HepG2 (cell line): ENCODE results near the gene SGK1. TPM values are rescaled to one million over a fixed set of nuclear protein-coding genes. Genes with fewer than 3 reads are reported as not detected.

Source experiments
- KDM2A ChIP-seq: sonication (generic); formaldehyde crosslinking; IDR thresholded peaks from 2 replicates; pipeline ENCODE4 v1.4.0; 2020; ENCODE audit warnings: low read depth, missing genetic modification reagents, borderline replicate concordance
- MAFF ChIP-seq: IDR thresholded peaks from 2 replicates; pipeline ENCODE4 v1.6.1; 2011; ENCODE audit warnings: low read depth, low read length, improper control_type of control experiment
- MTF2 ChIP-seq: sonication (generic); formaldehyde crosslinking; IDR thresholded peaks from 2 replicates; pipeline ENCODE4 v1.5.0; 2020; ENCODE audit warnings: missing genetic modification reagents, borderline replicate concordance
- RORA ChIP-seq: sonication (generic); formaldehyde crosslinking; IDR thresholded peaks from 2 replicates; pipeline ENCODE4 v1.5.0; 2020; ENCODE audit warnings: mild to moderate bottlenecking, missing genetic modification reagents, moderate library complexity
- TGIF2 ChIP-seq: IDR thresholded peaks from 2 replicates; pipeline ENCODE4 v1.6.1; 2016; ENCODE audit warnings: control low read depth, missing compliant biosample characterization
- ZNF230 ChIP-seq: sonication (generic); formaldehyde crosslinking; IDR thresholded peaks from 2 replicates; pipeline ENCODE4 v1.4.0; 2020; ENCODE audit warnings: mild to moderate bottlenecking, missing genetic modification reagents
- ZNF432 ChIP-seq: sonication (generic); formaldehyde crosslinking; IDR thresholded peaks from 2 replicates; pipeline ENCODE4 v1.5.0; 2020; ENCODE audit warnings: missing genetic modification reagents, mild to moderate bottlenecking, borderline replicate concordance
- ZNF619 ChIP-seq: sonication (generic); formaldehyde crosslinking; IDR thresholded peaks from 2 replicates; pipeline ENCODE4 v1.4.0; 2020; ENCODE audit warnings: mild to moderate bottlenecking, missing genetic modification reagents
- ZNF766 ChIP-seq: sonication (generic); formaldehyde crosslinking; IDR thresholded peaks from 2 replicates; pipeline ENCODE4 v1.5.0; 2020; ENCODE audit warnings: missing genetic modification reagents, borderline replicate concordance
- ZNF775 ChIP-seq: sonication (generic); formaldehyde crosslinking; IDR thresholded peaks from 2 replicates; pipeline ENCODE4 v1.4.0; 2020; ENCODE audit warnings: missing genetic modification reagents, mild to moderate bottlenecking, moderate library complexity, borderline replicate concordance
- polyA plus RNA-seq, 8 experiments: library from polyadenylated mRNA; depleted of rRNA in 3 of 8; stranded (reverse) in 7 of 8; unstranded in 1 of 8; fragments of >200 nt; fragmentation: Illumina TruSeq in 4 of 8; extraction: Trizol in 4 of 8; gene quantifications; 2 replicates each; pipeline versions ENCODE4 v1.2.1 to v1.2.3, GENCODE V29; 2011 to 2016; ENCODE audit warnings: low read depth in 4 of 8, missing spikeins in 1 of 8, mixed read lengths in 1 of 8; ENCODE audit not compliant: insufficient read depth in 1 of 8
- total RNA-seq, 5 experiments: library from RNA; depleted of rRNA; stranded (reverse); fragments of >200 nt; fragmentation: Illumina TruSeq; extraction: Trizol; gene quantifications; 2 replicates each; pipeline ENCODE4 v1.2.3, GENCODE V29; 2016; ENCODE audit warnings: low read depth in 1 of 5
- TF ChIP-seq, protein P1 (sequence below): sonication (generic); formaldehyde crosslinking; IDR thresholded peaks from 2 replicates; pipeline ENCODE4; 2020; ENCODE audit warnings: missing genetic modification reagents, mild to moderate bottlenecking, borderline replicate concordance
- TF ChIP-seq, protein P2 (sequence below): sonication (generic); formaldehyde crosslinking; conservative IDR thresholded peaks from 2 replicates; pipeline ENCODE4 v1.4.0; 2020; ENCODE audit warnings: missing genetic modification reagents
- TF ChIP-seq, protein P3 (sequence below): sonication (generic); formaldehyde crosslinking; IDR thresholded peaks from 2 replicates; pipeline ENCODE4 v1.8.0; 2022; ENCODE audit warnings: mild to moderate bottlenecking, missing genetic modification reagents, moderate library complexity
- TF ChIP-seq, protein P4 (sequence below): sonication (generic); formaldehyde crosslinking; conservative IDR thresholded peaks from 2 replicates; pipeline ENCODE4 v1.8.0; 2022; ENCODE audit warnings: mild to moderate bottlenecking, moderate library complexity, missing genetic modification reagents

Gene SGK1
- total and polyA plus RNA-seq, 2 of the 13 experiments (the other 11 are each of a cell fraction or from before 2014, with no cell fraction given), result 56.1 to 56.2 TPM

DNA sequence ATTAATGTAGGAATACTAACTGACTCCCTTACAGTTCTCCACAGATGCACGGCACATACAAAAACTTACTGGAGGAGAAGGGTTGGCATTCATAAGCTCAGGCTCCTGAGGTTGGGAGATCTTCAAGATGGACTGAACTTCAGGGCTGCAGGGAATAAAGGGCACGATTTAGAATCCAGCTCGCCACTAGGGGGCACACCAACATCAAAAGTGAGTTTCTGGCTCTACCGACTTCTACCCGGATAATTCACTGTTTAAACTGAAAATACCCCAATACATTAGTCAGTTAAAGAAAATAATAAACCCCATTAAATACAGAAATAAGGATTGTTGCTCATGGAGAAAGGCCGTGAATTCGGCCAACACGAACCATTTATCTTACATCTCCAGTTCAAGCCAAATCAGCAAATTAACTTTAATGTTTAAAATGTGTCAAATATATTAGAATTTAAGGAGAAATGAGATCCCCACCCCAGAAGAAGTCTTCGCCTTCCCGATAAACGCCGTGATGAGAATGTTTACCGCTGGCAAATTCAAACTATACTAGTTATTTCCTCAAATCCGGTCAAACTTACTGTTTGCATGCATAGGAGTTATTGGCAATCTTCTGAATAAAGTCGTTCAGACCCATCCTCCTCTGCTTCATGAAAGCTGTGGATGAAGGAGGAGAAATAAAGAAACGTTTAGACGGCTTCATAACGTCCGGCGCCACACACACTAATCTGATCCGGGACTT, 143.8 kb downstream of the SGK1 start (continued):
- TF ChIP-seq ZNF766 (CRISPR knock-in tag) (no peak), ZNF432 (CRISPR knock-in tag) (no peak), ZNF230 (CRISPR knock-in tag) (no peak), MTF2 (CRISPR knock-in tag) (peak; percentile 30; the same call in 1 of the 2 replicates), KDM2A (0 out of 2 replicates have a peak, but pooled peaks have one; percentile 14), MAFF (0 out of 2 replicates have a peak, but pooled peaks have one; percentile 39), TGIF2 (CRISPR knock-in tag) (0 out of 2 replicates have a peak, but pooled peaks have one; percentile 5), ZNF619 (no peak), RORA (CRISPR knock-in tag) (peak; percentile 57; the same call in 1 of the 2 replicates), ZNF775 (CRISPR knock-in tag) (no peak; the same call in 1 of the 2 replicates)
- TF ChIP-seq, protein P1, sequence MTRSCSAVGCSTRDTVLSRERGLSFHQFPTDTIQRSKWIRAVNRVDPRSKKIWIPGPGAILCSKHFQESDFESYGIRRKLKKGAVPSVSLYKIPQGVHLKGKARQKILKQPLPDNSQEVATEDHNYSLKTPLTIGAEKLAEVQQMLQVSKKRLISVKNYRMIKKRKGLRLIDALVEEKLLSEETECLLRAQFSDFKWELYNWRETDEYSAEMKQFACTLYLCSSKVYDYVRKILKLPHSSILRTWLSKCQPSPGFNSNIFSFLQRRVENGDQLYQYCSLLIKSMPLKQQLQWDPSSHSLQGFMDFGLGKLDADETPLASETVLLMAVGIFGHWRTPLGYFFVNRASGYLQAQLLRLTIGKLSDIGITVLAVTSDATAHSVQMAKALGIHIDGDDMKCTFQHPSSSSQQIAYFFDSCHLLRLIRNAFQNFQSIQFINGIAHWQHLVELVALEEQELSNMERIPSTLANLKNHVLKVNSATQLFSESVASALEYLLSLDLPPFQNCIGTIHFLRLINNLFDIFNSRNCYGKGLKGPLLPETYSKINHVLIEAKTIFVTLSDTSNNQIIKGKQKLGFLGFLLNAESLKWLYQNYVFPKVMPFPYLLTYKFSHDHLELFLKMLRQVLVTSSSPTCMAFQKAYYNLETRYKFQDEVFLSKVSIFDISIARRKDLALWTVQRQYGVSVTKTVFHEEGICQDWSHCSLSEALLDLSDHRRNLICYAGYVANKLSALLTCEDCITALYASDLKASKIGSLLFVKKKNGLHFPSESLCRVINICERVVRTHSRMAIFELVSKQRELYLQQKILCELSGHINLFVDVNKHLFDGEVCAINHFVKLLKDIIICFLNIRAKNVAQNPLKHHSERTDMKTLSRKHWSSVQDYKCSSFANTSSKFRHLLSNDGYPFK, result no peak
- TF ChIP-seq, protein P2, sequence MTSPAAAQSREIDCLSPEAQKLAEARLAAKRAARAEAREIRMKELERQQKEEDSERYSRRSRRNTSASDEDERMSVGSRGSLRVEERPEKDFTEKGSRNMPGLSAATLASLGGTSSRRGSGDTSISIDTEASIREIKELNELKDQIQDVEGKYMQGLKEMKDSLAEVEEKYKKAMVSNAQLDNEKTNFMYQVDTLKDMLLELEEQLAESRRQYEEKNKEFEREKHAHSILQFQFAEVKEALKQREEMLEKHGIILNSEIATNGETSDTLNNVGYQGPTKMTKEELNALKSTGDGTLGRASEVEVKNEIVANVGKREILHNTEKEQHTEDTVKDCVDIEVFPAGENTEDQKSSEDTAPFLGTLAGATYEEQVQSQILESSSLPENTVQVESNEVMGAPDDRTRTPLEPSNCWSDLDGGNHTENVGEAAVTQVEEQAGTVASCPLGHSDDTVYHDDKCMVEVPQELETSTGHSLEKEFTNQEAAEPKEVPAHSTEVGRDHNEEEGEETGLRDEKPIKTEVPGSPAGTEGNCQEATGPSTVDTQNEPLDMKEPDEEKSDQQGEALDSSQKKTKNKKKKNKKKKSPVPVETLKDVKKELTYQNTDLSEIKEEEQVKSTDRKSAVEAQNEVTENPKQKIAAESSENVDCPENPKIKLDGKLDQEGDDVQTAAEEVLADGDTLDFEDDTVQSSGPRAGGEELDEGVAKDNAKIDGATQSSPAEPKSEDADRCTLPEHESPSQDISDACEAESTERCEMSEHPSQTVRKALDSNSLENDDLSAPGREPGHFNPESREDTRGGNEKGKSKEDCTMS, result no peak
- TF ChIP-seq, protein P3, sequence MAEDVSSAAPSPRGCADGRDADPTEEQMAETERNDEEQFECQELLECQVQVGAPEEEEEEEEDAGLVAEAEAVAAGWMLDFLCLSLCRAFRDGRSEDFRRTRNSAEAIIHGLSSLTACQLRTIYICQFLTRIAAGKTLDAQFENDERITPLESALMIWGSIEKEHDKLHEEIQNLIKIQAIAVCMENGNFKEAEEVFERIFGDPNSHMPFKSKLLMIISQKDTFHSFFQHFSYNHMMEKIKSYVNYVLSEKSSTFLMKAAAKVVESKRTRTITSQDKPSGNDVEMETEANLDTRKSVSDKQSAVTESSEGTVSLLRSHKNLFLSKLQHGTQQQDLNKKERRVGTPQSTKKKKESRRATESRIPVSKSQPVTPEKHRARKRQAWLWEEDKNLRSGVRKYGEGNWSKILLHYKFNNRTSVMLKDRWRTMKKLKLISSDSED, result no peak
- TF ChIP-seq, protein P4, sequence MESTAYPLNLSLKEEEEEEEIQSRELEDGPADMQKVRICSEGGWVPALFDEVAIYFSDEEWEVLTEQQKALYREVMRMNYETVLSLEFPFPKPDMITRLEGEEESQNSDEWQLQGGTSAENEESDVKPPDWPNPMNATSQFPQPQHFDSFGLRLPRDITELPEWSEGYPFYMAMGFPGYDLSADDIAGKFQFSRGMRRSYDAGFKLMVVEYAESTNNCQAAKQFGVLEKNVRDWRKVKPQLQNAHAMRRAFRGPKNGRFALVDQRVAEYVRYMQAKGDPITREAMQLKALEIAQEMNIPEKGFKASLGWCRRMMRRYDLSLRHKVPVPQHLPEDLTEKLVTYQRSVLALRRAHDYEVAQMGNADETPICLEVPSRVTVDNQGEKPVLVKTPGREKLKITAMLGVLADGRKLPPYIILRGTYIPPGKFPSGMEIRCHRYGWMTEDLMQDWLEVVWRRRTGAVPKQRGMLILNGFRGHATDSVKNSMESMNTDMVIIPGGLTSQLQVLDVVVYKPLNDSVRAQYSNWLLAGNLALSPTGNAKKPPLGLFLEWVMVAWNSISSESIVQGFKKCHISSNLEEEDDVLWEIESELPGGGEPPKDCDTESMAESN (CRISPR knock-in tag), result 0 out of 2 replicates have a peak, but pooled peaks have one; percentile 12
